ENCODE measurements around the gene RGL2. TPM values are rescaled to one million over a fixed set of nuclear protein-coding genes. Genes with fewer than 3 reads are reported as not detected.

The RGL2 gene
- total and polyA plus RNA-seq, 10 of the 15 experiments (the other 5 are each of a cell fraction or from before 2014, with no cell fraction given): 0.84 to 21.2 (median 6.8) TPM

- no peak for TF ChIP-seq NFYB (IDR thresholded peaks at IDR 0.05; ENCODE audit: insufficient read depth, low read depth, low read length)
- TF ChIP-seq SMC3 (IDR thresholded peaks at IDR 0.05; ENCODE audit: borderline replicate concordance, low read length): no peak
- TF ChIP-seq SIN3A (IDR thresholded peaks at IDR 0.05; ENCODE audit: low read depth, low read length): no peak
- no peak for TF ChIP-seq CBFB (IDR thresholded peaks at IDR 0.05; ENCODE audit: low read depth)
- TF ChIP-seq SIX5 (IDR thresholded peaks at IDR 0.05; ENCODE audit: low read depth, low read length, severe bottlenecking): no peak
- TF ChIP-seq RAD21 (IDR thresholded peaks at IDR 0.05; ENCODE audit: insufficient read depth, low read depth, low read length): no peak
- no peak for TF ChIP-seq NFXL1 (IDR thresholded peaks at IDR 0.05; ENCODE audit: borderline replicate concordance)
- TF ChIP-seq FOS (IDR thresholded peaks at IDR 0.05; ENCODE audit: borderline replicate concordance, extremely low read depth, insufficient read length): no peak
- no peak for TF ChIP-seq CHD1 (IDR thresholded peaks at IDR 0.05; ENCODE audit: low read depth, low read length)
- no peak for TF ChIP-seq TCF12 (IDR thresholded peaks at IDR 0.05; ENCODE audit: low read depth, low read length)
- TF ChIP-seq MTA2 (IDR thresholded peaks at IDR 0.05; ENCODE audit: low read depth): no peak
- TF ChIP-seq USF1 (IDR thresholded peaks at IDR 0.05; ENCODE audit: borderline replicate concordance, extremely low read length, insufficient read depth, low read depth, low read length): no peak
- Histone ChIP-seq H3K79me2 (ENCODE audit: control insufficient read depth, insufficient read depth, low read length) (peaks cover 55% of the 10 kb centered on the region), H2AFZ (ENCODE audit: control insufficient read depth, low read depth, low read length) (no peak overlapping the region), H3K4me3 (peak overlapping the region; percentile 38; the same call in 1 of the 2 replicates), H3K27ac (ENCODE audit: control insufficient read depth, insufficient read depth) (no peak overlapping the region), H3K4me1 (ENCODE audit: control insufficient read depth, insufficient read depth, low read length) (peaks cover 35% of the 10 kb centered on the region), H3K9ac (ENCODE audit: control insufficient read depth, insufficient read depth, low read length) (no peak overlapping the region; the same call in 1 of the 2 replicates), H3K27me3 (replicated peaks in 1 of 2; ENCODE audit: control insufficient read depth in 2 of 2, insufficient read depth in 2 of 2, low read length in 1 of 2) (no peaks in the 10 kb centered on the region), H3K36me3 (ENCODE audit: control insufficient read depth in 2 of 2, insufficient read depth in 2 of 2, low read length in 1 of 2) (peaks cover 12 to 16% of the 10 kb centered on the region in 2 experiments; a peak in 3 of 4 replicates), H4K20me1 (ENCODE audit: control insufficient read depth, insufficient read depth) (0 out of 2 replicates have a peak, but pooled peaks cover 3% of the 10 kb centered on the region), H3K4me2 (ENCODE audit: control insufficient read depth, insufficient read depth) (peak overlapping the region; percentile 75; the same call in 1 of the 2 replicates), H3K9me3 (replicated peaks; ENCODE audit: control insufficient read depth, insufficient read depth, low read length) (no peaks in the 10 kb centered on the region)
- ATAC-seq: no peak
- ChIA-PET SMC1A (ENCODE audit: uncharacterized antibody, unreplicated experiment) (interaction anchor here (0.9 to 1.5 kb wide), 4 partner anchors 18 to 114 kb away, joined by 3 to 13 read pairs (median 6); partner anchors contain the start of genes PFDN6 and WDR46), CTCF (interaction anchor here (0.8 to 2.7 kb wide), 7 partner anchors 16 to 109 kb away, joined by 3 to 19 read pairs (median 4); partner anchors contain the start of genes B3GALT4, CUTA and RING1), POLR2A (interaction anchor here (0.5 to 2.0 kb wide), 16 partner anchors 16 to 1323 kb away, joined by 3 to 12 read pairs (median 5); partner anchors contain the start of genes B3GALT4, HLA-DPA1, HLA-DPB1 and HSD17B8), RAD21 (ENCODE audit: unreplicated experiment) (interaction anchor here (0.9 to 2.8 kb wide), 14 partner anchors 8 to 304 kb away, joined by 3 to 22 read pairs (median 4); partner anchors contain the start of genes B3GALT4, ITPR3, PFDN6 and RGL2)
- intact Hi-C loops (cut with micrococcal nuclease; ENCODE audit: unreplicated experiment): loop anchor here (5.0 kb wide), 1 partner anchor 100 kb away; the partner anchor contains the start of gene CUTA
- no CpG with 5 or more reads among the region's 27 CpGs for WGBS (ENCODE audit: insufficient coverage, insufficient replicate concordance, low lambda C conversion rate, missing lambda C conversion rate)
- no peak for FAIRE-seq
- no peak for DNase-seq (ENCODE audit: low read depth, low spot score)
- BruUV-seq (replicated peaks): no TSS peak
- in situ Hi-C loops (cut with MboI): no loop called here
These were observed 18.6 kb upstream of the RGL2 start for GRCh38 chr6:33317419-33317668.
